Cardiac fibroblast (primary cell): ENCODE data around the gene ZNFX1.

Source experiments
- DNase-seq, 2 donors: peaks; one replicate each; pipeline versions ENCODE4 v3.0.0 to v3.0.0-alpha.2; 2010; ENCODE audit warnings: low read depth in 2 of 2
- H3K4me3 ChIP-seq, 2 donors: replicated peaks in 1 of 2; 1 replicate in 1 of 2; 2 replicates in 1 of 2; pipeline ENCODE4 v1.5.1; 2011; ENCODE audit warnings: low read depth in 2 of 2, low read length in 2 of 2, mild to moderate bottlenecking in 2 of 2, moderate library complexity in 1 of 2
- TF ChIP-seq, protein P1 (sequence below): IDR thresholded peaks from one replicate; pipeline ENCODE4 v1.5.1; 2011; ENCODE audit warnings: low read depth, mild to moderate bottlenecking, low read length, inconsistent platforms

Gene ZNFX1

DNA sequence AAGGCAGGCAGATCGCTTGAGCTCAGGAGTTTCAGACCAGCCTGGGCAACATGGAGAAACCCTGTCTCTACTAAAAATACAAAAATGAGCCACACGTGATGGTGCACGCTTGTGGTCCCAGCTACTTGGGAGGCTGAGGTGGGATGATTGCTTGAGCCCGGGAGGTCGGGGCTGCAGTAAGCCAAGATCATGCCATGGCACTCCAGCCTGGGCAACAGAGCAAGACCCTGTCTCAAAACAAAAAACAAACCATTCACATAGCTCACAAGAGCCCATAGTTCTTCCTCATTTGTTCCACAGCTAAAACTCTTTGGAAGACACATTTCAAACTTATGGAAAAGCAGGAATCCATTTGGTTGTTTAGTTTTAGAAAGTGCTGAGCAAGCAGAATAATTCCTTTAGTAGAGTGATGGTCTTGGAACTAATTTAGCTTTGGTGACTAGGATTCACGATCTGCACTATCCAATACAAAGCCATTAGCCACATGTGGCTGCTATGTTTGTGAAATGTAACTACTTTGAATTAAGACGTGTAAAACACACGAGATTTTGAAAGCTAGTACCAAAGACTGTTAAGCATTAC lies 4.1 kb downstream of the ZNFX1 start:
- TF ChIP-seq, protein P1, sequence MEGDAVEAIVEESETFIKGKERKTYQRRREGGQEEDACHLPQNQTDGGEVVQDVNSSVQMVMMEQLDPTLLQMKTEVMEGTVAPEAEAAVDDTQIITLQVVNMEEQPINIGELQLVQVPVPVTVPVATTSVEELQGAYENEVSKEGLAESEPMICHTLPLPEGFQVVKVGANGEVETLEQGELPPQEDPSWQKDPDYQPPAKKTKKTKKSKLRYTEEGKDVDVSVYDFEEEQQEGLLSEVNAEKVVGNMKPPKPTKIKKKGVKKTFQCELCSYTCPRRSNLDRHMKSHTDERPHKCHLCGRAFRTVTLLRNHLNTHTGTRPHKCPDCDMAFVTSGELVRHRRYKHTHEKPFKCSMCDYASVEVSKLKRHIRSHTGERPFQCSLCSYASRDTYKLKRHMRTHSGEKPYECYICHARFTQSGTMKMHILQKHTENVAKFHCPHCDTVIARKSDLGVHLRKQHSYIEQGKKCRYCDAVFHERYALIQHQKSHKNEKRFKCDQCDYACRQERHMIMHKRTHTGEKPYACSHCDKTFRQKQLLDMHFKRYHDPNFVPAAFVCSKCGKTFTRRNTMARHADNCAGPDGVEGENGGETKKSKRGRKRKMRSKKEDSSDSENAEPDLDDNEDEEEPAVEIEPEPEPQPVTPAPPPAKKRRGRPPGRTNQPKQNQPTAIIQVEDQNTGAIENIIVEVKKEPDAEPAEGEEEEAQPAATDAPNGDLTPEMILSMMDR = no peak
- DNase-seq = no peak
- no peak overlapping the region for H3K4me3 ChIP-seq

DNA sequence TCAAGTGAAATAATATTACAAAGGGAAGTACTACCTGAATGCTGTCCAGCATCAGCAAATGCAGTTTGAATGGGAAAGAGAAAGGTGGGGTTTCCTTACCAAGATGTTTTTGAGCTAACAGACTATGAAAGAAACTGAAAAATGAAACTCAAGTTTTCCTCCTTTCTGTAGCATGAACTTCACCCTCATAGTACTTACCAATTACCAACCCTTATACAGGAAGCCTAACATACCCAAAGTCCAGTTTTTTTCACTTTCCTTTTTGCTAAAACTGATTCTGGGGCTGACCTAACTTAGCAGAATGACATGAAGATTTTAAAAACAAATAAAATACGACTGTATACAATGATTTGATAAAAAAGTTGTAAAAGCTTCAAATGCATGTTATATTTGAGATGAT lies 5.2 kb downstream of the ZNFX1 start:
- H3K4me3 ChIP-seq = no peak overlapping the region
- TF ChIP-seq, protein P1 = no peak
- no peak for DNase-seq

DNA sequence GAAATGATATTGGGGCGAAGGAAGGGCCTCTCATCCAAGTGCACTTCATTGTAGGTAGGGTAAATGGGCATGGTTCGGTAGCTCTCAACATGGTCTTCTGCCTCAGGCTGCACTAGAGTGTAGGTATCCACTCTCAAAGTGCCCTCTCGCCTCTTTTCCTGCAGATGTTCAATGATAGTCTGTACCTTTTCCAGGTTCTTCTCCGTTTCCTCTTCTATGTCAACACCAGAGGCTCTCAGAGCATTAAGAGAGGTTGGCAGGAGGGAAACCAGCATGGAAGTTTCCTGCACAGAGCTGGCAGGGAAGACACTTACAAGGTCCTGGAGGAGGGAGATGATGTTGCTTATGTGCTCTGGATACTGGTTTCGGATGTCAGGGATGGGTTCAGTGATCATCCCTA lies 7.1 kb downstream of the ZNFX1 start:
- DNase-seq = no peak
- TF ChIP-seq, protein P1 = no peak
- H3K4me3 ChIP-seq = no peak overlapping the region

DNA sequence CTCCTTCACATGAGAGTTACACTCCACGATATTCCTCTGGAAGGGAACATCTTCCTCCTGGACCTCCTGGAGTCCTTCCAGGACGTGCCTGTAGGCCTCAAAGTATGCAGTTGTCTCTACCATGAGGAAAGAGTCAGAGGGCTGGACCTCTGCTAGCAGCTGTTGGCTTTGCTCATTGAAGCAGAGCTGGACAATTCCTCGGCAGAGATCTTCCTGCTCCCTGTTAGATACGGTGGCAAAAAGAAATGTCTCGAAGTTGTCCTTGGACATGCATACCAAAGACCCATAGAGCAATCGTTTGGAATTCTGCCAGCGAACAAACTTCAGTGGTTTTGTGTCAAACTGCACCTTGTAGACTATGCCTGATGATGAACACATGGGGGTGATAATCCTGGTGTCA lies 7.7 kb downstream of the ZNFX1 start:
- H3K4me3 ChIP-seq = peak overlapping the region in 1 of 2 donors; percentile 8
- TF ChIP-seq, protein P1 = no peak

DNA sequence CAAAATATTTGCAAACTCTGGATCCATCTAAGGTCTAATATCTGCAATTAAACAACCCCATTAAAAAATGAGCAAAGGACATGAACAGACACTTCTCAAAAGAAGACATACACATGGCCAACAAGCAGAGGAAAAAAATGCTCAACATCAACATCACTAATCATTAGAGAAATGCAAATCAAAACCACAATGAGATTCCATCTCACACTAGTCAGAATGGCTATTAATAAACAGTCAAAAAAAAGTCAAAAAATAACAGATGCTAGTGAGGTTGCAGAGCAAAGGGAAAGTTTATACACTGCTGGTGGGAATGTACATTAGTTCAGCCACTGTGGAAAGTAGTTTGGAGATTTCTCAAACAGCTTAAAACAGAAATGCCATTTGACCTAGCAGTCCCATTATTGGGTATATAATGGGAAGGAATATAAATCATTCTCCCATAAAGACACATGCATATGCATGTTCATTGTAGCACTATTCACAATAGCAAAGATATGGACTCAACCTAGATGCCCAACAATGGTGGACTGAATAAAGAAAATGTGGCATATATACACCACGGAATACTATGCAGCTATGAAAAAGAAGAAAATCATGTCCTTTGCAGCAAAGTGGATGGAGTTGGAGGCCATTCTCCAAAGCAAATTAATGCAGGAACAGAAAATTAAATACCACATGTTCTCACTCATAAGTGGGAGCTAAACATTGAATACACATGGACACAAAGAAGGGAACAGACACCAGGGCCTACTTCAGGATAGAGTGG lies 9.1 kb downstream of the ZNFX1 start:
- H3K4me3 ChIP-seq = no peak overlapping the region
- peak; percentile 39 to 70 for DNase-seq
- TF ChIP-seq, protein P1 = no peak

More for the DNA sequence above, 7.7 kb downstream of the ZNFX1 start:
- DNase-seq = peak; percentile 48 to 55

DNA sequence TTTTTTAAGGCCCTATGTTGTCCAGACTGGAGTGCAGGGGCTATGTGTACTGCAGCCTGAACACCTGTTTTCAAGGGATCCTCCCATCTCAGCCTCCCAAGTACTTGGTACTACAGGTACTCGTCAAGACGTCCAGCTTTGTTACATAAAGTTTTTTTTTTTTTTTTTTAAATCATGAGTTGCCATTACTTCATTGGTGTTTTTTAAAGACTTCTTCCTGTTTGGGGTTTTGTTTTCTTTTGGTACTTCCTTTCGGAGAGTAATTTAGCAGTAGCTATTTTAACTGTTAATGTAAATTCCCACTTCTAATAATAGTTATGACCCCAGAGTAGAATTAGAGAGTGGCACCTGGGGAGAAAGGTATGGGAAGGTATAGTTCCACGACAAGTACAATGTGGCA lies 10.5 kb downstream of the ZNFX1 start:
- TF ChIP-seq, protein P1 = no peak
- no peak for DNase-seq
- no peak overlapping the region for H3K4me3 ChIP-seq
